ENCODE data around the gene DLG2.

DNA sequence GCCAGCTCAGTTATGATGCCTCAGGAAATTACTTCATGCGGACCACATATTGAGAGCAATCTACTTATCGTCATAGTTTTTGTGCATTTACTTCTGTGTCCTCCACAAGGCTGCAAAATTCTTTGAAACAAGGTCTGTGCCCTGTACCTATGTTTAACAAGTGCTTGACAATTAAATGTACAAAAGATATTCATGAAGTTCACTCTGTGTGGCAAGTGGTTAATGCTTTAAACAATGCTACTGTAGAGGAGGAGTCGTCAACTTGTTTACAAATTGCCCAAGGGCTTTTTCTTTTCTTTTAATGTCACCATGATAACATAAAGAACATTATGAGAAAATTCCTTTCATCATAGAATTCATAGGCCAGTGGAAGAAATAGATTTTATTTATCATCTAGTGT, 1469.5 kb downstream of the DLG2 start:
- TF ChIP-seq CTCF (IDR thresholded peaks at IDR 0.05): no peak
- TF ChIP-seq POLR2A (IDR thresholded peaks at IDR 0.05): no peak
- TF ChIP-seq EP300 (IDR thresholded peaks at IDR 0.05): no peak

Measured in ovary (tissue), 3 donors.